Suprapubic skin (tissue), 4 donors: ENCODE measurements around the gene HMCES.

Experiments
- POLR2A ChIP-seq, 2 donors: fragments of 450-650 bp; IDR thresholded peaks; one replicate each; pipeline ENCODE4 v1.6.1; 2017; ENCODE audit warnings: antibody characterized with exemption in 2 of 2, mild to moderate bottlenecking in 2 of 2, moderate library complexity in 2 of 2
- POLR2AphosphoS5 ChIP-seq, 3 donors: sonication (generic); formaldehyde crosslinking; IDR thresholded peaks; one replicate each; pipeline ENCODE4 v1.6.1; 2017; ENCODE audit warnings: antibody characterized with exemption in 3 of 3
- TF ChIP-seq, protein P1 (sequence below), 2 donors: fragments of 200-600 bp in 1 of 2; fragments of 450-650 bp in 1 of 2; sonication (generic) in 1 of 2; IDR thresholded peaks; one replicate each; pipeline ENCODE4 v1.5.1; 2016 to 2019; ENCODE audit warnings: antibody characterized with exemption in 2 of 2, mild to moderate bottlenecking in 1 of 2, moderate library complexity in 1 of 2

GRCh38 chr3:129233538-129233937, 45.1 kb upstream of the HMCES start:
- TF ChIP-seq, protein P1, sequence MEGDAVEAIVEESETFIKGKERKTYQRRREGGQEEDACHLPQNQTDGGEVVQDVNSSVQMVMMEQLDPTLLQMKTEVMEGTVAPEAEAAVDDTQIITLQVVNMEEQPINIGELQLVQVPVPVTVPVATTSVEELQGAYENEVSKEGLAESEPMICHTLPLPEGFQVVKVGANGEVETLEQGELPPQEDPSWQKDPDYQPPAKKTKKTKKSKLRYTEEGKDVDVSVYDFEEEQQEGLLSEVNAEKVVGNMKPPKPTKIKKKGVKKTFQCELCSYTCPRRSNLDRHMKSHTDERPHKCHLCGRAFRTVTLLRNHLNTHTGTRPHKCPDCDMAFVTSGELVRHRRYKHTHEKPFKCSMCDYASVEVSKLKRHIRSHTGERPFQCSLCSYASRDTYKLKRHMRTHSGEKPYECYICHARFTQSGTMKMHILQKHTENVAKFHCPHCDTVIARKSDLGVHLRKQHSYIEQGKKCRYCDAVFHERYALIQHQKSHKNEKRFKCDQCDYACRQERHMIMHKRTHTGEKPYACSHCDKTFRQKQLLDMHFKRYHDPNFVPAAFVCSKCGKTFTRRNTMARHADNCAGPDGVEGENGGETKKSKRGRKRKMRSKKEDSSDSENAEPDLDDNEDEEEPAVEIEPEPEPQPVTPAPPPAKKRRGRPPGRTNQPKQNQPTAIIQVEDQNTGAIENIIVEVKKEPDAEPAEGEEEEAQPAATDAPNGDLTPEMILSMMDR (IDR thresholded peaks at IDR 0.05), result no peak
- no peak for TF ChIP-seq POLR2A (IDR thresholded peaks at IDR 0.05)
- no peak for TF ChIP-seq POLR2AphosphoS5 (IDR thresholded peaks at IDR 0.05)
